Dermis blood vessel endothelial cell (primary cell): ENCODE results near the gene FAM193A. TPM values are rescaled to one million over a fixed set of nuclear protein-coding genes. Genes with fewer than 3 reads are reported as not detected.
A peak's percentile ranks its signal among the peaks of the same experiment; 100 is the strongest.
"Not testable (repeated sequence)": the region's sequence is repeated elsewhere in the genome, so short reads cannot be mapped to it uniquely, and the experiment has no call there.

Experiments used
- DNase-seq: peaks from one replicate; pipeline ENCODE4 v3.0.0; 2010
- total RNA-seq: library from RNA; depleted of rRNA; stranded (reverse); fragments of >200 nt; gene quantifications from 2 replicates; pipeline ENCODE4 v1.2.3, GENCODE V29; 2014

Gene FAM193A
- total RNA-seq, 1 donor from 2014 or later = 12.4 TPM

DNA sequence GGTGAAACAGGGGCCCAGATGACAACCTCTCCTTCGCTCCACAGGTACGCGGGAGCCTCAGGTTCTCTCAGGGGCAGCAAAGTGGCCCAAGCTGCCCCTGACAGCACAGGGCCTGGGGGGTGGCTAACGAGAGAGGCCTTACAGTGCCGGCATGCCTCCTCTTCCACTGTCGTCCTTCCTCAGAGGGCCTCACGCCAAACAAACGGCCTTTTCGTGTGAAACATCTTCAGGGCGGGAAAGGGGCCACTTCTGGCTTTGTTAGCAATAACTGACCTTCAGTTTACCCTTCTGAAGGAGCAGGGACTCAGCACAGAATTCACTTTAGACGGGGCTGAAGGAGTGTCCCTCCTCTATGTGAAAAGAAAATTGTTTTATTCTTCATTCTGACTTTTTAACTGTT, 21.5 kb upstream of the FAM193A start:
- DNase-seq = not testable (repeated sequence)

DNA sequence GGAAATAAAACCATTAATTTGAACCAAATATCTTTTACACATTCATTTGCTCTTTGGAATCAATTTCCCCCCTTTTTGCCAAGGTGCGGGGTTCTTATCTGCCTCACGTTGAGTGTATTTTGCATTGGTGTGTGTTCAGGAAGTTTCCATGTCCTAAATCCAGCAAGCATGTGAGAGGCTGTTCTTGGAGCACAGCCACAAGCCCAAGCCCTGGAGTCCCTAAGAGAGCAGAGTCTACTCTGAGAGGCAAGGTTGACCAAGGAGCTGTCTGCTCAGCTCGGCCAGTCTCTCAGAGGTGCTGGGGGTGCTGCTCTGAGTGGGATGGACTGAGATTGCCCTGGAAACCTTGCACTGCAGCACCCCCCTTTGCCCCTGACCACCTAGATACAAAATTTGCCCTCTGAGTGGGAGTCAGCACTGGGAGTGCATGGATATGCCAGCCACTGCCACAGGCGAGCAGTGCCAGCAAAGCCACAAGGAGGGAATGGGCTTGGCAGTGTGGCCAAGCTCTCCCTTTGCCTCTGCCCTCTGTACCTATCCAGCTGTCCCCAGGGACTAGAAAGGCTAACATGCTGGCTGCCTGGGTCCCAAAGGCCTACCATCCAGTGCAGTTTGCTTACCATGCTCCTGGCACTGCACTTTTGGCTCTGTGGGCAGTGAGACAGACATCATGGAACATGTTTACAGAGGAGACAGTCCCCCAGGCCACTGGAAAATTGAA, 20.5 kb upstream of the FAM193A start:
- DNase-seq = no peak

DNA sequence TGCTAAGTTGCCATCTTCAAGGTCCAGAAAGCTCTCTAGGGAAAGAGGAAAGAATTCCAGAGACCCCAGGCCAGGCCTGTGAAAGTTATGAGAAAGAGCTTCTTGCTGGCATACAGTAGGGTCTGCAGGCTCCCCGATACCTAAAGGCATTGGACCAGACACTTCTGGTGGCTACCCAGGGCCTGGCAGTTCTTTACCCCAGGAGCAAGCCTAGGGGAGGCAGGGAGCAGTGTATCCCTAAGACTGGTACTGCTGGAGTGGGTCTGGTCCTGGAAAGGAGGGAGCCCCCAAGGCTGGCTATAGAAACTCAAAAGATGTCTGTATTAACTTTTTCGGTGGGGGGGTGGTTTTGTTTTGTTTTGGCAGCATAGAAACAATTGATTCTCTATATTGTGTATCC, 19.8 kb upstream of the FAM193A start:
- no peak for DNase-seq

- no peak for DNase-seq
Observed at GRCh38 chr4:2526559-2526958, 9.9 kb upstream of the FAM193A start.

- DNase-seq = no peak
Observed at GRCh38 chr4:2534904-2535375, 1.5 kb upstream of the FAM193A start.

DNA sequence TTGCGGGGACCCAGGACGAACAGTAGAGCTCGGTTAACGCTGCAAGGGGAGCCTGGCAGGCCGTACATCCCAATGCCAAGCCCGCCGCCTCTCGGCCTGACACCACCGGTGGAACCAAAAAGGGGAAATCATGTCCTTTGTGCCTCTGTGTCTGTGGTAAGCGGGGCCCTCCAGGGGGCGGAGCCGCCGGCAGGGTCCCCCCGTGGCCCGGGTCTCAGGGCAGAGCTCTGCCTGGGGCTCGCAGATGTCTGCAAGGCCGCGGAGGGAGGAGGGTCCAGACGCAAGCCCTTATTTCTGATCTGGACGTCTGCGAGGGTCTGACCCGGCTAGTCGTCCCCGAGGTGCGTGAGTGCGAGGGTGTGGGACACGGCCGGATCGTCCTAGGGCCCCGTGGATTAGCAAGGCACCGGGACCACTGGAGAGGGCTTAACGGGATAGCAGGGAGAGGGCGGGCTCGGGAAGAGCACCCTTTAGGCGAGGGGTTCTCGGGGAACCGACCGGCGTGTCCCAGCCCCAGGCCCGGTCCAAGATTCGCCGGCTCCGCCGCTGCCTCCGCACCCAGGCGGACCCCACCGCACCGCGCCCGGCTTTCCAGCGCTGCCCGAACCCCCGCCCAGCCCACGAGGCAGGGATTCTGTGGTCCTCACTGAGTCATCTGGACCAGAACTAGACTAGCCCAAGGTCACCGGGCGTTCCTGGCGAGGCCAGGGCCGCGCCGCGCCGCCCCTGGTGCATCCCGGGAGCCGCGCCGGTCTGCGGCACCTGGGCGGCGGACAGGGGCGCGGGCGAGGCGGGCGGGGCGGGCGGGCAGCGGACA, 863 bp upstream of the FAM193A start:
- peak; percentile 49 for DNase-seq

- DNase-seq = peak; percentile 54
Observed at GRCh38 chr4:2537011-2537830, 774 bp downstream of the FAM193A start.

GRCh38 chr4:2543580-2544191, 7.2 kb downstream of the FAM193A start:
- not testable (repeated sequence) for DNase-seq

GRCh38 chr4:2545321-2546013, 9.0 kb downstream of the FAM193A start:
- no peak for DNase-seq

- DNase-seq = no peak
Observed at GRCh38 chr4:2546286-2546823, 9.9 kb downstream of the FAM193A start.

GRCh38 chr4:2546961-2547691, 10.7 kb downstream of the FAM193A start:
- not testable (repeated sequence) for DNase-seq

- no peak for DNase-seq
Observed at GRCh38 chr4:2551118-2551517, 14.7 kb downstream of the FAM193A start.

DNA sequence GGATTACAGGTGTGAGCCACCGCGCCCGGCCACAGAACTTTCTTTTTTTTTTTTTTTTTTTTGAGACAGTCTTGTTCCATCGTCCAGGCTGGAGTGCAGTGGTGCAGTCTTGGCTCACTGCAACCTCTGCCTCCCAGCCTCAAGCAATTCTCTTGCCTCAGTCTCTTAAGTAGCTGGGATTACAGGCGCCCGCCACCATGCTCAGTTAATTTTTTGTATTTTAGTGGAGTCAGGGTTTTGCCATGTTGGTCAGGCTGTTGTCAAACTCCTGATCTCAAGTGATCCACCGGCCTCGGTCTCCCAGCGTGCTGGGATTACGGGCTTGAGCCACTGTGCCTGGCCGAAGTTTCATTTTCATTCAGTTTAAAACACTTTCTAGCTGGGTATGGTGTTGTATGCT, 16.4 kb downstream of the FAM193A start:
- no peak for DNase-seq

DNA sequence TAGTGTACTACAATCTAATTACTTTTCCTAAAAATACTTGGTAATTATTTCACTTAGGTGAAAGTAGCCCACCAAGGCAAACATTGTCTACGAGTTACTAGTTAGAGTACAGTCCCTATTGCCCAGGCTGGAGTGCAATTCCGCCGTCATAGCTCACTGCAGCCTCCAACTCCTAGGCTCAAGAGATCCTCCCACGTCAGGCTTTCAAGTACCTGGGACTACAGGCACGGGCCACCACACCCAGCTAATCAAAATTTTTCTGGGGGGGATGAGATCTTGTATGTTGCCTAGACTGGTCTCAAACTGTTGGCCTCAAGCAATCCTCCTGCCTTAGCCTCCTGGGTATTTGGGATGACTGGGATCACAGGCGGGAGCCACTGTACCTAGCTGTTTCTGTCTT, 21.9 kb downstream of the FAM193A start:
- no peak for DNase-seq

DNA sequence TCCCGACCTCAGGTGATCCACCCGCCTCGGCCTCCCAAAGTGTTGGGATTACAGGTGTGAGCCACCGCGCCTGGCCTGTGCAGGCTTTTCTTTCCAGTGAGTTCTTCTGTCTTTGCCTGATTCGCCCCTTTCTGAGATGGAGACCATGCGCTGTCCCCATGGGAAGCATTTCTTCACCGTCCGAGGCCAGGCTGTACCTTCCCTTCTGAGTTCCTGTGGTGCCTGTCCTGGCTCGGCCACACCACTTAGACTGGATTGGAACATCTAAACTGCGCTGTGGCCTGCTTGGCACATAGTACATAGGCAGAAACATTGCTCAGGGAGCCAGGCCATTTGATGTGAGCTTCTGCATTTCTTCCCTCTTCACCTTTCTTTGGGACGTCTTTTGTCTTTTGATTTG, 23.7 kb downstream of the FAM193A start:
- no peak for DNase-seq

DNA sequence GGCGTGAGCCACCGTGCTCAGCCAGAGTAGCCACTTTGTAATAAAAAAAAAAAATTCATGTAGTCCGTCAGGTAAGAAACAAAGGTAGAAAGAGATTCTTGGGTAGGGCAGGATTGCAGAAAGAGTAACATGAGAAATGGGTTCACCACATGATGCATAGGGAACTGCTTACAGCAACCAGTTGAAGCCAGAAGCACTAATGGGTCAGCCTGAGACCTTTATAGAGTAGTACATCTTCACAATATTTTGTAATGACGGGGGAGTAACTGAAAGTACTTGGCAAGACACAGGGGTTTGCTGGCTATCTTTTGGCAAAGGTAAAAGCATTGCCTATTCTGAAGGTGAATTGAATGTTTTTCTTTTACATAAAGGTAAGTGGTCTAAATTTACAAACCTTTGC, 29.1 kb downstream of the FAM193A start:
- no peak for DNase-seq

GRCh38 chr4:2570036-2570435, 33.6 kb downstream of the FAM193A start:
- DNase-seq = no peak

DNA sequence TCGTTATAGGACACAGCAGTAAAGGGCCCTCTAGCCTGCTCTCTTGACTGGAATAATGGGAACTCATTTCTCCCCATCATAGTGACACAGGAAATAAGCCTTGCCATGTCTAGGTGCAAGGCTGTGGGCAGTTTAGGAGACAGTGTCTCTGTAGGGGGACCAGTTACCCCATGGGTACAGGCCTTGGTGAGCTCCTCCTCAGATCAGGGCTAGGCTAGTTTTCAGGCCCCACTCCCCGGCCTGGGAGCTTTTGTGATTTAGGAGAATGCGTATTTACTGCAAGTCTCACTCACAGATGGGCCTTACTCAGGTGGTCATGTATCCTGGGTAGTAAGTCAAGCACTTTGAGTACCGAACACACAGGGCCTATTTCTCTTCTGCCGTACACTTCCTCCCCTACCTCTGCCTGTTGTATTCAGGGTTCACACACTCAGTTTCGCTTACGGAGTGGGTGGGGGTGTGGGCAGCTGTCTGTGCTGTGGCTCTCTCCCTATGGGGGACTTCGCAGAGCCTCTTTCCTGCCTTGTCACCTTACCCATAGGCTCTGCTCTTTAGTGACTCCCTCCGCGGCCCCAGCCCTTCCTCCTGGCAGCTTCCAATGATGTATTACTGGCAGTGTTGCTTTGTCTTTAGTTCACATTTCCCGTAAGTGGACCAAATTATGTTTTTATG, 34.2 kb downstream of the FAM193A start:
- peak; percentile 23 for DNase-seq

GRCh38 chr4:2572076-2572475, 35.6 kb downstream of the FAM193A start:
- no peak for DNase-seq

GRCh38 chr4:2572866-2573265, 36.4 kb downstream of the FAM193A start:
- no peak for DNase-seq
